ENCODE measurements around the gene IPO11.
"Not testable (repeated sequence)": the region's sequence is repeated elsewhere in the genome, so short reads cannot be mapped to it uniquely, and the experiment has no call there.

The IPO11 gene

GRCh38 chr5:62502456-62503101 is 90.0 kb downstream of the IPO11 start:
- DNase-seq, result no peak
- in situ Hi-C loops (cut with HindIII; ENCODE audit: low pct_ligation_motif_present, low pct_unique_long_range_greater_than_20kb, low sequenced_read_pairs), result no loop called here

GRCh38 chr5:62504129-62504528 is 91.6 kb downstream of the IPO11 start:
- no peak for DNase-seq
- in situ Hi-C loops (cut with HindIII; ENCODE audit: low pct_ligation_motif_present, low pct_unique_long_range_greater_than_20kb, low sequenced_read_pairs), result no loop called here

- no peak for DNase-seq
- in situ Hi-C loops (cut with HindIII; ENCODE audit: low pct_ligation_motif_present, low pct_unique_long_range_greater_than_20kb, low sequenced_read_pairs), result no loop called here
Observed at GRCh38 chr5:62506659-62507460, 94.3 kb downstream of the IPO11 start.

- DNase-seq; in situ Hi-C loops (cut with HindIII; ENCODE audit: low pct_ligation_motif_present, low pct_unique_long_range_greater_than_20kb, low sequenced_read_pairs): not testable (repeated sequence)
Observed at GRCh38 chr5:62508760-62509159, 96.2 kb downstream of the IPO11 start.

- in situ Hi-C loops (cut with HindIII; ENCODE audit: low pct_ligation_motif_present, low pct_unique_long_range_greater_than_20kb, low sequenced_read_pairs), result no loop called here
- DNase-seq, result no peak
Observed at GRCh38 chr5:62509806-62510205, 97.2 kb downstream of the IPO11 start.

GRCh38 chr5:62513085-62513484 is 100.5 kb downstream of the IPO11 start:
- in situ Hi-C loops (cut with HindIII; ENCODE audit: low pct_ligation_motif_present, low pct_unique_long_range_greater_than_20kb, low sequenced_read_pairs); DNase-seq: not testable (repeated sequence)

GRCh38 chr5:62514510-62515119 is 102.1 kb downstream of the IPO11 start:
- in situ Hi-C loops (cut with HindIII; ENCODE audit: low pct_ligation_motif_present, low pct_unique_long_range_greater_than_20kb, low sequenced_read_pairs), result no loop called here
- DNase-seq, result no peak

GRCh38 chr5:62520812-62521211 is 108.2 kb downstream of the IPO11 start:
- DNase-seq; in situ Hi-C loops (cut with HindIII; ENCODE audit: low pct_ligation_motif_present, low pct_unique_long_range_greater_than_20kb, low sequenced_read_pairs): not testable (repeated sequence)

- in situ Hi-C loops (cut with HindIII; ENCODE audit: low pct_ligation_motif_present, low pct_unique_long_range_greater_than_20kb, low sequenced_read_pairs), result no loop called here
- no peak for DNase-seq
Observed at GRCh38 chr5:62521319-62521718, 108.8 kb downstream of the IPO11 start.

- DNase-seq, result no peak
- in situ Hi-C loops (cut with HindIII; ENCODE audit: low pct_ligation_motif_present, low pct_unique_long_range_greater_than_20kb, low sequenced_read_pairs), result no loop called here
Observed at GRCh38 chr5:62522811-62523210, 110.2 kb downstream of the IPO11 start.

- in situ Hi-C loops (cut with HindIII; ENCODE audit: low pct_ligation_motif_present, low pct_unique_long_range_greater_than_20kb, low sequenced_read_pairs), result no loop called here
- DNase-seq, result no peak
Observed at GRCh38 chr5:62533597-62533996, 121.0 kb downstream of the IPO11 start.

GRCh38 chr5:62534461-62535236 is 122.1 kb downstream of the IPO11 start:
- no peak for DNase-seq
- in situ Hi-C loops (cut with HindIII; ENCODE audit: low pct_ligation_motif_present, low pct_unique_long_range_greater_than_20kb, low sequenced_read_pairs), result no loop called here

- in situ Hi-C loops (cut with HindIII; ENCODE audit: low pct_ligation_motif_present, low pct_unique_long_range_greater_than_20kb, low sequenced_read_pairs), result no loop called here
- no peak for DNase-seq
Observed at GRCh38 chr5:62536232-62536631, 123.7 kb downstream of the IPO11 start.

GRCh38 chr5:62536783-62537182 is 124.2 kb downstream of the IPO11 start:
- DNase-seq, result no peak
- in situ Hi-C loops (cut with HindIII; ENCODE audit: low pct_ligation_motif_present, low pct_unique_long_range_greater_than_20kb, low sequenced_read_pairs), result no loop called here

GRCh38 chr5:62538017-62538942 is 125.7 kb downstream of the IPO11 start:
- in situ Hi-C loops (cut with HindIII; ENCODE audit: low pct_ligation_motif_present, low pct_unique_long_range_greater_than_20kb, low sequenced_read_pairs), result no loop called here
- no peak for DNase-seq

GRCh38 chr5:62542720-62543119 is 130.2 kb downstream of the IPO11 start:
- in situ Hi-C loops (cut with HindIII; ENCODE audit: low pct_ligation_motif_present, low pct_unique_long_range_greater_than_20kb, low sequenced_read_pairs), result no loop called here
- DNase-seq, result no peak

GRCh38 chr5:62547945-62548630 is 135.5 kb downstream of the IPO11 start:
- in situ Hi-C loops (cut with HindIII; ENCODE audit: low pct_ligation_motif_present, low pct_unique_long_range_greater_than_20kb, low sequenced_read_pairs), result no loop called here
- no peak for DNase-seq

Data from ACHN (cell line).